Stimulated activated memory B cell treated with anti-CD40 and anti-IgM and Interleukin-4, amounts not matched to agents 10 μg/mL and 1 μg/mL and 100 μg/mL, for 72 hours (primary cell): ENCODE data around the gene MAP6D1.
"Not testable (repeated sequence)": the region's sequence is repeated elsewhere in the genome, so short reads cannot be mapped to it uniquely, and the experiment has no call there.

Experiments used
- ATAC-seq: fragments of 150-1000 bp; cut with Tn5 transposase; 2 replicates; pipeline ENCODE4 v1.10.0; 2021
- H3K27ac Mint-ChIP-seq: one replicate; pipeline ENCODE4 v1.8.0; 2022; ENCODE audit warnings: mild to moderate bottlenecking, mixed read lengths
- H3K27me3 Mint-ChIP-seq: one replicate; pipeline ENCODE4 v1.8.0; 2022; ENCODE audit warnings: mixed read lengths
- H3K36me3 Mint-ChIP-seq: one replicate; pipeline ENCODE4 v1.8.0; 2022; ENCODE audit warnings: mixed read lengths
- H3K4me1 Mint-ChIP-seq: one replicate; pipeline ENCODE4 v1.8.0; 2022; ENCODE audit warnings: mixed read lengths
- H3K4me3 Mint-ChIP-seq: one replicate; pipeline ENCODE4 v1.8.0; 2022; ENCODE audit warnings: mild to moderate bottlenecking, moderate library complexity, mixed read lengths
- H3K9me3 Mint-ChIP-seq: one replicate; pipeline ENCODE4 v1.8.0; 2022; ENCODE audit warnings: mixed read lengths

The MAP6D1 gene

DNA sequence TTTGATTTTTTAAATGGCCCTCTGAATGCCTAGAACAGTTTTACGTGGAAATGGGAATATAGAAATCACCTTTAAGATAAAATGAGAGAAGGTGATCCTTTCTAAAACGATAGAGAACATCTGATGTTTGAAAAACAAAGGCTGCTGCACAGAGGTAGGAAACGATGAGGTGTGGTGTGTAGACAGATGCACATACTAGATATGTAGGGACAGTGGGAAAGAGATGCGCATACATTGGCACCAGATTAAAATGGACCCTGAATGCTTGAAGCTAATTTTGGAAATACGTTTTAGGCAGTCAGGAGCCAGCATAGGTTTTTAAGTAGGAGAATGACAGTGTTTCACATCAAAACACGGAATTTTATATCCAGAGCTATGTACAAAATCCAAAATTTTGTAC, 29.0 kb downstream of the MAP6D1 start:
- no peak for ATAC-seq
- Mint-ChIP-seq H3K9me3 (no peaks in the 10 kb centered on the region), H3K4me3 (no peak overlapping the region), H3K36me3 (peaks cover 66% of the 10 kb centered on the region), H3K27me3 (no peaks in the 10 kb centered on the region), H3K4me1 (no peaks in the 10 kb centered on the region), H3K27ac (no peak overlapping the region)

DNA sequence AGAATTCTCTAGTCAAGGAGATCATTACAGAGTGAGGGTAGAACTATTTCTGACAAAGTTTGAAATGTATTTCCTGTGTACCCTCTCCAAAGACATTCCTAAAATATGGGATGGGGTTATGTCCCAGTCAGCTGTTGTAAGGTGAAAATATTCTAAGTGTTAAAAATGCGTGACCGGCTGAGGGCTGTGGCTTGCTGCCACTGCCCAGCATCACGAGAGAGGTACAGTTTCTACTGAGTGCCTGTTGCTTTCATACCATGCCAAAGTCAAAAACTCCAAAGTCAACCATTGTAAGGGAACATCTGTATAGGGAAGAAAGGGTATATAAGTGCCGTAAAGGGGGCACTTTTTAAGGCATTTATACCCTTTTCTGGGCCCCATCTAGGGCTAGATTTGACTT, 30.9 kb downstream of the MAP6D1 start:
- Mint-ChIP-seq H3K4me3 (no peak overlapping the region), H3K27me3 (no peaks in the 10 kb centered on the region), H3K9me3 (no peaks in the 10 kb centered on the region), H3K27ac (no peak overlapping the region), H3K36me3 (peaks cover 68% of the 10 kb centered on the region), H3K4me1 (peaks cover 5% of the 10 kb centered on the region)
- ATAC-seq, result no peak

DNA sequence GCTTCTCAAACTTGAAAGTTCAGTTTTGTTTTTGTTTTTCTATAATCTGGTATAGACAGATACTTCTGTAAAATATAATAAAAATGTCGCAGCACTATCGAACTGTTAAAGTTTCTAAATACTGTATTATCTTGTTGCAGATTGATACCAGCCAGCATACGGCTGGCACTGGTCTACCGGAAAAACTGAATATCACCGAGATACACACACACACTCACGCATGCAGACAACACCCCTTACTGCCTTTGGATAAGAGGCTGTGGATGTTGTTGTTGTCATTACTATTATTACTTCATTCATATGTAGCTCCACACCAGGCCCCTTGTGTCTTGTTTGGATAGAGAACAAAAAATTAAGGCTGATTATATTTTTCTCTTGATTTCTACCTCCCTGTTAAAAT, 32.4 kb downstream of the MAP6D1 start:
- ATAC-seq, result no peak
- H3K36me3 Mint-ChIP-seq, result peaks cover 66% of the 10 kb centered on the region
- H3K27me3 Mint-ChIP-seq, result no peaks in the 10 kb centered on the region
- H3K27ac Mint-ChIP-seq, result no peak overlapping the region
- H3K9me3 Mint-ChIP-seq, result no peaks in the 10 kb centered on the region
- peaks cover 5% of the 10 kb centered on the region for H3K4me1 Mint-ChIP-seq
- H3K4me3 Mint-ChIP-seq, result no peak overlapping the region

DNA sequence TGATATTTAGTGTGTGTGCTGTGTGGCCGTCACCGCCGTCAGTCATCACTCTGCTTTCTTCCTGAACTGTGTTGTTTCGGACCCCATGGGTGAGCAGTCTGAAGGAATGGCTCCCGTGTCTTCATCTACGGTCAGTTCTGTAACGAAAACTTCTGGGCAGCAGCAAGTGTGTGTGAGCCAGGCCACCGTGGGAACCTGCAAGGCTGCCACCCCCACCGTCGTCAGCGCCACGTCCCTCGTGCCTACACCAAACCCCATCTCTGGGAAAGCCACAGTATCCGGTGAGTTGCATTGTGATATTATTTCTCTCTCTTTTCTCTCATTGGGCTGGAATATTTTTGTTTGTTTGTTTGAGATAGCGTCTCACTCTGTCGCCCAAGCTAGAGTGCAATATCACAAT, 34.7 kb downstream of the MAP6D1 start:
- H3K4me3 Mint-ChIP-seq, result no peak overlapping the region
- peaks cover 5% of the 10 kb centered on the region for H3K4me1 Mint-ChIP-seq
- no peak overlapping the region for H3K27ac Mint-ChIP-seq
- no peaks in the 10 kb centered on the region for H3K9me3 Mint-ChIP-seq
- H3K36me3 Mint-ChIP-seq, result peaks cover 72% of the 10 kb centered on the region
- no peaks in the 10 kb centered on the region for H3K27me3 Mint-ChIP-seq
- ATAC-seq, result no peak

DNA sequence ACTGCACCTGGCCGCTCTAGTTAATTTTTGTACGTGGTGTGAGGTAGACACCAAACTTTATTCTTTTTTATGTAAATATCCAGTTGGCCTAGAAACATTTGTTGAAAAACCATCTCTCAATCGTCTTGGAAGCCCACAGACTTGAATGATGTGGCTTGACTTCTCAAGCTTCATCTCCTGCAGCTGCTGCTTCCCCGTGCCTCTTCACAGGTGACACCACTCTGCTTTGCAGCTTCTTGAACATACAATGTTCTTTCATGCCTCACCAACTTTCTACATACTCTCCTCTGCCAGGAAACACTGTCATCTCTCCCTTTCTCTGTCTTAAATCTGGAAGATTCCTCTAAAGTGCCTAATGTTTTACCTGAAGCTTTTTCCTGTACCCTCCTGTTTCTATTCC, 35.6 kb downstream of the MAP6D1 start:
- no peak for ATAC-seq
- H3K27me3 Mint-ChIP-seq, result no peaks in the 10 kb centered on the region
- H3K36me3 Mint-ChIP-seq, result peaks cover 76% of the 10 kb centered on the region
- peaks cover 5% of the 10 kb centered on the region for H3K4me1 Mint-ChIP-seq
- no peak overlapping the region for H3K4me3 Mint-ChIP-seq
- H3K27ac Mint-ChIP-seq, result no peak overlapping the region
- no peaks in the 10 kb centered on the region for H3K9me3 Mint-ChIP-seq

DNA sequence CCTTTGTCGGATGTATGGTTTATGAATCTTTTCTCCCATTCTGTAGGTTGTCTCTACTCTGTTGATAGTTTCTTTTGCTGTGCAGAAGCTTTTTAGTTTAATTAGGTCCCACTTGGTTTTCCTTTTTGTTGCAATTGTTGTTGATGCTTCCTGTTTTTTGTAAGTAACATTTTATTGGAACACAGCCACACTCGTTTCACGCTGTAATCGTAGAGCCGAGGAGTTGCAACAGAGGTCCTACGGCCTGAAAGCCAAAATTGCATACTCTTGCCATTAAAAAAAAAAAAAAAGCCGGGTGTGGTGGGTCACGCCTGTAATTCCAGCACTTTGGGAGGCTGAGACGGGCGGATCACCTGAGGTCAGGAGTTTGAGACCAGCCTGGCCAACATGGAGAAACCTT, 40.9 kb downstream of the MAP6D1 start:
- H3K9me3 Mint-ChIP-seq, H3K27ac Mint-ChIP-seq, H3K4me3 Mint-ChIP-seq, H3K4me1 Mint-ChIP-seq, ATAC-seq, H3K27me3 Mint-ChIP-seq: not testable (repeated sequence)
- H3K36me3 Mint-ChIP-seq, result peaks cover 82% of the 10 kb centered on the region

DNA sequence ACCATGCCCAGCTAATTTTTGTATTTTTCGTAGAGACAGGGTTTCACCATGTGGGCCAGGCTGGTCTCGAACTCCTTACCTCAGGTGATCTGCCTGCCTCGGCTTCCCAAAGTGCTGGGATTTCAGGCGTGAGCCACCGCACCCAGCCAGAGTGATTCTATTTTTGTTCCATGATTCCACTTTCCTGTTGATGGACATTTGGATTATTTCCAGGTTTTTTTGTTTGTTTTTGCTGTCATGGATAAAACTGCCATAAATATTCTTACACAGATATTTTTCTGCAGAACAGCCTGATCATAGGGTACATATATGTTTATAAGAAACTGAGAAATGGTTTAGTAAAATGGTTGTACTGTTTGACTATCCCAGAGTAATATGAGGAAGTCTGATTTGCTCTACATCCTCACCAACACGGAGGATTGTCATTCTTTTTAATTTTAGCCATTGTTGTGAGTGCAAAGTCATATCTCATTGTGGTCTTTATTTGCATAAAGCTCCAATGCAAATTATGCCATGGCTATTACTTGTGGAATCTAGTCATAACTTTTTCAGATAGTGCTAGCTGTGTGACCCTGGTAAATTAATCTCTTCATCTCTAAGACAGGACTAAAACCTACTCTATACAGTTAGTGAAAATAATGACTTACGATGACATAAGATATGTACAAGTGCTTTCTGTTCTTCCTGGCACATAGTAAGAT, 42.7 kb downstream of the MAP6D1 start:
- Mint-ChIP-seq H3K4me1 (peaks cover 5% of the 10 kb centered on the region), H3K4me3 (no peak overlapping the region), H3K27me3 (no peaks in the 10 kb centered on the region), H3K9me3 (no peaks in the 10 kb centered on the region), H3K36me3 (peaks cover 85% of the 10 kb centered on the region), H3K27ac (no peak overlapping the region)
- ATAC-seq, result no peak

DNA sequence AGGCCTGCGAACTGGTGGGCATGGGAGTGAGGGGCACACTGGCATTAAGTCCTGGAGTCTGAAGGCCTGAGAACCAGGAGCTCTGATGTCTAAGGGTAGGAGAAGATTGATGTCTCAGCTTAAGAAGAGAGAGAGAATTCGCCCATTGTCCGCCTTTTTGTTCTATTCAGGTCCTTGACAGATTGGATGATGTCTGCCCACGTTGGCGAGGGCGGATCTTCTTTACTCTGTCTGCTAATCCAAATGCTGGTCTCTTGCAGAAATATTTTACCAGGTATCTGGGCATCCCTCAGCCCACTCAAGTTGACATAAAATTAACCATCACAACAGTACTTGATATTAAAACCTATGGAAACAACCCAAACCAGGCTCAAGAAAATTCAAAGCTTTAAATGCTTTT, 44.1 kb downstream of the MAP6D1 start:
- no peak for ATAC-seq
- Mint-ChIP-seq H3K4me1 (peaks cover 5% of the 10 kb centered on the region), H3K9me3 (no peaks in the 10 kb centered on the region), H3K27me3 (no peaks in the 10 kb centered on the region), H3K36me3 (peaks cover 77% of the 10 kb centered on the region), H3K27ac (no peak overlapping the region), H3K4me3 (no peak overlapping the region)

DNA sequence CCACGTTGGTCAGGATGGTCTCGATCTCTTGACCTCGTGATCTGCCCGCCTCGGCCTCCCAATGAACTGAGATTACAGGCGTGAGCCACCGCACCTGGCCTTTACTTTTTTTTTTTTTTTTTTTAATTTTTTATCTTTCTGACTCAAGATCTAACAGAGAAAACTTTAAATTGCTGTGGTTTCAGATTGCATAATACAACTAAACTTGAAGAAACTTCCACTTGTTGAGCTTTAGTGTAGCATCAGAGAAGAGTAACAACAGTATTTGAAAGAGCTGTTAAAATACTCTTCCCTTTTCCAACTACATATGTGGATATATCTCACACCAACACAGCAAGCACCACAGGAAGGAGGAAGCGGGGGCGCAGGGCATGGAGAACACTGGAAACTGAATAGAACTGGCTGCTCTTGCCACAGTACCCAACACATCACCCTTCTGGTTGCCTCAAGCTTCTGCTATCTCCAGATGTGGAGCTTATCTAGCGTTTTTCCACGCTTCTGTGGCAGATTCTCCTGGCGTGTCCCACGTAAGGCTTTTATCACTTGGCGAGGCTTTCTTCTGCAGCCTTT, 45.4 kb downstream of the MAP6D1 start:
- Mint-ChIP-seq H3K27ac (no peak overlapping the region), H3K9me3 (no peaks in the 10 kb centered on the region), H3K36me3 (peaks cover 77% of the 10 kb centered on the region), H3K4me1 (peaks cover 5% of the 10 kb centered on the region), H3K27me3 (no peaks in the 10 kb centered on the region), H3K4me3 (no peak overlapping the region)
- no peak for ATAC-seq

DNA sequence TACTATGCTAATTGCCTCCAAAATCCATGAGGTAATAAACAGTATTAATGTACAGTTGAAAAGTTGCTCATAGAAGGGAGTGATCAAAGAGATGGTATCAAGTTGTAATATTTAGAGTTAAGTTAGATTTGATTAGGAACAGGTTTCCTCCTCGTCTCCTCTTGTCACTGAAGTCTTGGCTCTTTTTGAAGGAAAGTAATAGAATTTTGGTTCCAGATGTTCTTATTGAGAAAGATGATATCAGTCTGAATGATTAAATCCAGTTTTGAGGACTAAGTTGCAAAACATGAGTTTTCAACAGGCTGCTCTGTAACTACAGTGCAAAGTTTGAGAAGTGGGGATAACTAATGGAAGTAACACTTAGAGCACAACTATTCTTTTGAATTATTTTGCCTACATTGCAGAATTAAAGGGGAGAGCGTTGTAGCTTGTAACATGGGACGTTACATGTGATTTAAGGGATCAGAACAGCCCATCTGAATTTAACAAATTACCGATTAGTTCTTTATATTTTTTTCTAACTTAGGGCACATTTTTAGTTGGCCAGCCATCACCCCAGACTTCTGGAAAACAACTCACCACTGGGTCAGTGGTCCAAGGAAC, 48.3 kb downstream of the MAP6D1 start:
- H3K4me3 Mint-ChIP-seq, result no peak overlapping the region
- H3K36me3 Mint-ChIP-seq, result peaks cover 67% of the 10 kb centered on the region
- no peaks in the 10 kb centered on the region for H3K27me3 Mint-ChIP-seq
- H3K9me3 Mint-ChIP-seq, result no peaks in the 10 kb centered on the region
- no peak overlapping the region for H3K27ac Mint-ChIP-seq
- ATAC-seq, result no peak
- H3K4me1 Mint-ChIP-seq, result no peaks in the 10 kb centered on the region

DNA sequence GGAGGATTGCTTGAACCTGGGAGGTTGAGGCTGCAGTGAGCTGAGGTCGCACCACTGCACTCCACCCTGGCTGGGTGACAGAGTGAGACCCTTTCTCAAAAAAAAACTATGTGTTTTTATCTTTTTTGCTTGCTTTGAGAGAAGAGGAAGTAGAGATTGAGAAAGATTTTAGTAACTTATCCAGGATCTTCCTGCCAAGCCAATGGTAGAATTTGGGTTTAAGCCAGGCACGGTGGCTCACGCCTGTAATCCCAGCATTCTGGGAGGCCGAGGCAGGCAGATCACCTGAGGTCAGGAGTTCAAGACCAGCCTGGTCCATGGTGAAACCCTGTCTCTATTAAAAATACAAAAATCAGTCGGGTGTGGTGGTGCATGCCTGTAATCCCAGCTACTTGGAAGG, 48.9 kb downstream of the MAP6D1 start:
- H3K9me3 Mint-ChIP-seq, H3K27ac Mint-ChIP-seq, H3K4me1 Mint-ChIP-seq, H3K27me3 Mint-ChIP-seq, H3K4me3 Mint-ChIP-seq, ATAC-seq: not testable (repeated sequence)
- peaks cover 61% of the 10 kb centered on the region for H3K36me3 Mint-ChIP-seq

DNA sequence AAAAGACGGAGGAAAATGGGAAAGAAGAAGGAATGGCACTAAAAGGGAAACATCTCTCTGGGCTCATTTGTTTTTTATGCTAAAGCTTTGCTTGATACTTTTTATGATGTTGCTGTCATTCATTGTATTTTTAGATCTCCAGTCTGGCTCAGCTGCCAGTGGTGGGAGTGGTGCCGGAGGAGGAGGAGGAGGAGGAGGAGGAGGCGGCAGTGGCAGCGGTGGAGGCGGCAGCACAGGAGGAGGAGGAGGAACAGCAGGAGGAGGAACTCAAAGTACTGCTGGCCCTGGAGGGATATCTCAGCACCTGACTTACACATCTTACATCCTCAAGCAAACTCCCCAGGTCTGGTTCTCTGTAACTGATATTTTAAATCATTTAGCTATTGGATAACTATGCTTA, 49.6 kb downstream of the MAP6D1 start:
- Mint-ChIP-seq H3K27ac (no peak overlapping the region), H3K36me3 (peaks cover 54% of the 10 kb centered on the region)

DNA sequence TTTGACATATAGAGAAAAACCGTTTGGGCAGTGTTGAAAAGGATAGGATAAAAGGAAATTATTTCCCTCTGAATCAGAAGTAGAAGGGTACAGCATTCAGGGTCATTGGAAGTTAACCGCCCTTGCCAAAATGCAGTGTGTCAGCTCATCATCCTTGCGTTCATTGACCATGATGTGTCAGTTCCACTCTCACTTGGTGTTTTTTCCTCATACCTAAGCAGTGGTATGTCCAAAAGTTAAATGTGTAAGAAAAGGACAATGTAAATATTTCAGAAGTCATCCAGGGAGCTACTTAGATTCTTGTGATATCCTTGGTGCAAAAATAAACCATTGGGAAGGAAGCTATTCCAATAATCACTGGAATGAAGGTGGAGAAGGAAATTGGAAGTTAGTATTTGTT, 50.7 kb downstream of the MAP6D1 start:
- no peaks in the 10 kb centered on the region for H3K9me3 Mint-ChIP-seq
- H3K4me1 Mint-ChIP-seq, result no peaks in the 10 kb centered on the region
- peaks cover 46% of the 10 kb centered on the region for H3K36me3 Mint-ChIP-seq
- no peak for ATAC-seq
- no peaks in the 10 kb centered on the region for H3K27me3 Mint-ChIP-seq
- H3K4me3 Mint-ChIP-seq, result no peak overlapping the region
- no peak overlapping the region for H3K27ac Mint-ChIP-seq

More for the DNA sequence above, 49.6 kb downstream of the MAP6D1 start:
- Mint-ChIP-seq H3K9me3 (no peaks in the 10 kb centered on the region), H3K4me3 (no peak overlapping the region), H3K27me3 (no peaks in the 10 kb centered on the region), H3K4me1 (no peaks in the 10 kb centered on the region)
- ATAC-seq, result no peak

DNA sequence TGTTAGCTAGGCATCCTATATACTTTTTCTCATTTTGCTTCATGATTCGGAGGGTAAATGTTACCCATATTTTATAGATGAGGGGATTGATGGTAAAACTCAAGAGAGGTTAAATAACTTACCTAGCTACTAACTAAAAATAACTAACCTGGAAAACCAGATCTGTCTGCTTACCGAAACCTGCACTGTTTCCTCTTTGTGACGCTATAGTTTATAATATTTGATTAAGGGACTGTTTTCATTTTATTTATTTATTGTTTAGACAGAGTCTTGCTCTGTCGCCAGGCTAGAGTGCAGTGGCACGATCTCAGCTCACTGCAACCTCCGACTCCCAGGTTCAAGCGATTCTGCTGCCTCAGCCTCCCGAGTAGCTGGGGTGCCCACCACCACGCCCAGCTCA, 55.9 kb downstream of the MAP6D1 start:
- peaks cover 15% of the 10 kb centered on the region for H3K4me1 Mint-ChIP-seq
- no peaks in the 10 kb centered on the region for H3K9me3 Mint-ChIP-seq
- H3K27me3 Mint-ChIP-seq, result no peaks in the 10 kb centered on the region
- no peak for ATAC-seq
- no peak overlapping the region for H3K27ac Mint-ChIP-seq
- no peak overlapping the region for H3K4me3 Mint-ChIP-seq
- H3K36me3 Mint-ChIP-seq, result peaks cover 26% of the 10 kb centered on the region

DNA sequence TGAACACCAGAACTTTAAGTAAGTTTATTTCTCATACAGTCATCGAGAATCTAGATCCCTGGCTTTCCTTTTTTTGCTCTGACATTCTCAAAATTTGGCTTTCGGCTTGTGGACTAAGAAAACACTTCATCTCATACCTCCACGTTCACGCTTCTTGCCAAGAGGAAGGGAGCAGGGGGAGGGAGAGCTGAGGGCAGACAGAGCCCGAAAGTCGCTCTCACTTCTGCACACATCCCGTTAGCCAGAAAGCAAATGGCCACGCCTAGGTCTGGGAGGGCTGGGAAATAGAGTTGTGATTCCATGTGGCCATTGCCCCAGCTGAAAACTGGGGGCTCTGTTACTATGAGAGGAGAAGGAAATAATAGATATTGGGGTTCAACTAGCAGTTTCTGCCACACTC, 57.3 kb downstream of the MAP6D1 start:
- Mint-ChIP-seq H3K4me1 (peaks cover 15% of the 10 kb centered on the region), H3K36me3 (peaks cover 15% of the 10 kb centered on the region), H3K4me3 (no peak overlapping the region), H3K9me3 (no peaks in the 10 kb centered on the region), H3K27me3 (no peaks in the 10 kb centered on the region), H3K27ac (no peak overlapping the region)
- ATAC-seq, result no peak
